ENCODE measurements around the gene CNOT8. TPM values are rescaled to one million over a fixed set of nuclear protein-coding genes. Genes with fewer than 3 reads are reported as not detected.

Gene CNOT8
- total and polyA plus RNA-seq, 2 of the 4 experiments (the other 2 are of a cell fraction) = 41.4 to 49.1 TPM

DNA sequence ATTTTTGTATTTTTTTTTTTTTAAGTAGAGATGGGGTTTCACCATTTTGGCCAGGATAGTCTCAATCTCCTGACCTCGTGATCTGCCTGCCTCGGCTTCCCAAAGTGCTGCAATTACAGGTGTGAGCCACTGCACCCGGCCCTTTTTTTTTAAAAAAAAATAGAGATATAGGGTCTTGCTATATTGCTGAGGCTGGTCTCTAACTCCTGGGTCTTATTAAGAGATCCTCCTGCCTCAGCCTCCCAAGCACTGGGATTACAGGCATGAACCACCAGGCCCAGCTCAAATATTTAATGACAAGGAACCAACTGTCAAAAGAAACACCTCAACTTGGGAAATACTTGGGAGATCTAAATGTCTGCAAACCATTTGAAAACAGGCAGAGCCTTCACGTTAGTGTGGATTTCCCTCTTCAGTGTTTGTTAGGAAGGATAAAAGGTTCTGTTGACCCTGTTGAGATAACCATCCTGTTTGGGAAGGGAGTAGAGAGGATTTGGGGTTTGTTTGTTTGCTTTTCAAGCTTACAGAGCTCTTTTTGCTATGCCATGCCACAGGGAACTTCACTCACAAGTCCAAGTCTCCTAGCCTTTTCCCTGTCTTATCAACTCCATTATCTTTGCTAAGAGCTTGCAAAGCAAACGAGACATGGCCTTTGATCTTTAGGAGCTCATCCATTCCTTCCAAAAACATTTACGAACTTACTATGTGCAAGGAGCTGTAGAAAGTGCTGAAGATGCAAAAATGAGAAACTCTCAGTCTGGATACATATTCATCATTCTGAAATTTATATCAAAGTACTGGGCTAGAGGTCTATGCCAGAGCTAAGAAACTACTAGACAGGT lies 15.5 kb upstream of the CNOT8 start:
- ATAC-seq (ENCODE audit: low read depth) = no peak

More for the DNA sequence above, 15.5 kb upstream of the CNOT8 start:
- dilution Hi-C loops (cut with HindIII; ENCODE audit: low sequenced_read_pairs, unreplicated experiment) (no loop called here), in situ Hi-C loops (cut with MboI; ENCODE audit: low sequenced_read_pairs) (no loop called here), intact Hi-C loops (cut with micrococcal nuclease) (no loop called here)
- Histone ChIP-seq H3K79me1 (ENCODE audit: low read depth in 1 of 2, low read length in 2 of 2) (no peaks in the 10 kb centered on the region; a peak in 1 of 4 replicates), H2BK5ac (ENCODE audit: low read depth, low read length, poor library complexity, severe bottlenecking) (no peak overlapping the region), H4K5ac (ENCODE audit: low read depth, low read length) (no peak overlapping the region), H3K56ac (ENCODE audit: extremely low read depth, insufficient read depth, low read length) (no peak overlapping the region), H3K4me3 (ENCODE audit: insufficient read depth, low read depth, low read length) (no peak overlapping the region), H3K9me1 (ENCODE audit: insufficient read depth, low read length) (peaks cover 3% of the 10 kb centered on the region; the same call in 1 of the 2 replicates), H3K14ac (replicated peaks; ENCODE audit: low read depth, low read length) (no peak overlapping the region), H2BK15ac (ENCODE audit: low read depth, low read length) (no peak overlapping the region), H4K20me1 (ENCODE audit: insufficient read depth, low read length) (no peaks in the 10 kb centered on the region; the same call in 1 of the 2 replicates), H2AK5ac (ENCODE audit: low read depth, low read length) (no peak overlapping the region), H2BK120ac (ENCODE audit: low read depth, low read length) (no peak overlapping the region), H3K4me2 (ENCODE audit: low read depth, low read length) (no peak overlapping the region), H3K36me3 (ENCODE audit: control insufficient read depth, insufficient read depth, low read length) (peaks cover 2% of the 10 kb centered on the region; the same call in 1 of the 2 replicates), H3K4me1 (ENCODE audit: control insufficient read depth, insufficient read depth, low read length) (no peaks in the 10 kb centered on the region), H2BK20ac (ENCODE audit: low read depth, low read length) (no peak overlapping the region), H2AFZ (replicated peaks; ENCODE audit: low read length, poor library complexity) (no peak overlapping the region), H2AK9ac (replicated peaks; ENCODE audit: low read depth, low read length, poor library complexity) (no peak overlapping the region), H3K9me3 (ENCODE audit: control insufficient read depth, insufficient read depth, low read length) (no peaks in the 10 kb centered on the region), H3K9ac (ENCODE audit: low read depth, low read length) (no peak overlapping the region), H4K91ac (ENCODE audit: insufficient read depth, low read depth, low read length) (no peak overlapping the region), H4K8ac (ENCODE audit: low read depth in 2 of 2, low read length in 2 of 2) (no peak overlapping the region), H3K27me3 (ENCODE audit: control insufficient read depth, insufficient read depth, low read length) (no peaks in the 10 kb centered on the region), H3K4ac (ENCODE audit: low read depth, low read length) (no peak overlapping the region), H3K18ac (ENCODE audit: low read depth, low read length) (no peak overlapping the region), H3K27ac (ENCODE audit: insufficient read depth, low read length) (no peak overlapping the region), H3K23ac (ENCODE audit: low read depth, low read length) (no peak overlapping the region)
- POLR2A ChIA-PET (ENCODE audit: unreplicated experiment) = no interaction called here
- TF ChIP-seq MAFK (IDR thresholded peaks at IDR 0.05; ENCODE audit: low read depth, low read length) (peak; percentile 88), RAD21 (IDR thresholded peaks at IDR 0.05; ENCODE audit: low read length) (no peak)
- WGBS, 2 experiments (ENCODE audit: extremely low coverage in 2 of 2, insufficient read length in 1 of 2) = 40% methylated on average over 1 of the region's 6 CpGs; no CpG with 5 or more reads in 1 of the 2 experiments
- no TSS peak for BruUV-seq (replicated peaks)
- DNase-seq = no peak
- CTCF ChIA-PET = no interaction called here

Data from IMR-90 (cell line).